CD8-positive, alpha-beta memory T cell (primary cell): ENCODE data around the gene SPATA31D4. TPM values are rescaled to one million over a fixed set of nuclear protein-coding genes. Genes with fewer than 3 reads are reported as not detected.
"Not testable (repeated sequence)": the region's sequence is repeated elsewhere in the genome, so short reads cannot be mapped to it uniquely, and the experiment has no call there.

Experiments
- CTCF ChIA-PET: fragments of 350-600 bp; sonication (Branson Sonifier 250); formaldehyde crosslinking; loops from one replicate; lab custom pipeline; 2021; ENCODE audit warnings: antibody characterized with exemption; lab: Charles Lee
- POLR2A ChIA-PET: fragments of 350-600 bp; sonication (Branson Sonifier 250); formaldehyde crosslinking; loops from one replicate; lab custom pipeline; 2021; ENCODE audit warnings: antibody characterized with exemption; lab: Charles Lee
- DNase-seq, 5 donors: peaks; one replicate each; pipeline versions ENCODE4 v3.0.0 to v3.0.0-alpha.2; 2020 to 2022; ENCODE audit warnings: mixed read lengths in 1 of 5
- H3K27ac ChIP-seq: one replicate; pipeline ENCODE4 v1.7.0; 2013; ENCODE audit warnings: low read depth, mild to moderate bottlenecking, low read length, moderate library complexity
- H3K27me3 ChIP-seq: 2 replicates; pipeline ENCODE4 v1.7.0; 2013; ENCODE audit warnings: low read length, mild to moderate bottlenecking; ENCODE audit not compliant: insufficient read depth, poor library complexity, severe bottlenecking
- H3K36me3 ChIP-seq: 2 replicates; pipeline ENCODE4 v1.7.0; 2013; ENCODE audit warnings: mild to moderate bottlenecking, low read length, moderate library complexity; ENCODE audit not compliant: insufficient read depth
- H3K4me1 ChIP-seq: 2 replicates; pipeline ENCODE4 v1.7.0; 2013; ENCODE audit warnings: mild to moderate bottlenecking, low read length, moderate library complexity; ENCODE audit not compliant: insufficient read depth
- H3K4me3 ChIP-seq: 2 replicates; pipeline ENCODE4 v1.7.0; 2013; ENCODE audit warnings: mild to moderate bottlenecking, low read length
- H3K9me3 ChIP-seq: 2 replicates; pipeline ENCODE4 v1.7.0; 2013; ENCODE audit warnings: mild to moderate bottlenecking, low read length
- H3K27ac Mint-ChIP-seq, 8 donors: one replicate each; pipeline ENCODE4 v1.8.0; 2020 to 2021; ENCODE audit warnings: mixed read lengths in 8 of 8, mild to moderate bottlenecking in 6 of 8, inconsistent platforms in 3 of 8, moderate library complexity in 3 of 8
- H3K27me3 Mint-ChIP-seq, 2 donors: one replicate each; pipeline ENCODE4 v1.8.0; 2020 to 2021; ENCODE audit warnings: mixed read lengths in 2 of 2, mild to moderate bottlenecking in 1 of 2, moderate library complexity in 1 of 2
- H3K36me3 Mint-ChIP-seq, 3 donors: one replicate each; pipeline ENCODE4 v1.8.0; 2020 to 2021; ENCODE audit warnings: mixed read lengths in 3 of 3, inconsistent platforms in 1 of 3, mild to moderate bottlenecking in 1 of 3
- H3K4me1 Mint-ChIP-seq, 3 donors: one replicate each; pipeline ENCODE4 v1.8.0; 2020 to 2021; ENCODE audit warnings: mixed read lengths in 3 of 3, inconsistent platforms in 1 of 3, mild to moderate bottlenecking in 1 of 3
- H3K4me3 Mint-ChIP-seq, 7 donors: one replicate each; pipeline ENCODE4 v1.8.0; 2020 to 2021; ENCODE audit warnings: mixed read lengths in 7 of 7, mild to moderate bottlenecking in 6 of 7, moderate library complexity in 4 of 7, inconsistent platforms in 2 of 7
- H3K9me3 Mint-ChIP-seq, 5 donors: one replicate each; pipeline ENCODE4 v1.8.0; 2020 to 2022; ENCODE audit warnings: mixed read lengths in 5 of 5, mild to moderate bottlenecking in 3 of 5, moderate library complexity in 2 of 5, inconsistent platforms in 1 of 5
- polyA plus RNA-seq: library from polyadenylated mRNA; unstranded; fragments of 300-500 nt; fragmentation: Illumina TruSeq; gene quantifications from one replicate; pipeline ENCODE4 v1.2.3, GENCODE V29; 2021
- total RNA-seq, 2 experiments: library from RNA; stranded (reverse); gene quantifications; one replicate each; pipeline ENCODE4 v1.2.3, GENCODE V29; 2021

The SPATA31D4 gene
- not detected for total RNA-seq
- polyA plus RNA-seq, result not detected

DNA sequence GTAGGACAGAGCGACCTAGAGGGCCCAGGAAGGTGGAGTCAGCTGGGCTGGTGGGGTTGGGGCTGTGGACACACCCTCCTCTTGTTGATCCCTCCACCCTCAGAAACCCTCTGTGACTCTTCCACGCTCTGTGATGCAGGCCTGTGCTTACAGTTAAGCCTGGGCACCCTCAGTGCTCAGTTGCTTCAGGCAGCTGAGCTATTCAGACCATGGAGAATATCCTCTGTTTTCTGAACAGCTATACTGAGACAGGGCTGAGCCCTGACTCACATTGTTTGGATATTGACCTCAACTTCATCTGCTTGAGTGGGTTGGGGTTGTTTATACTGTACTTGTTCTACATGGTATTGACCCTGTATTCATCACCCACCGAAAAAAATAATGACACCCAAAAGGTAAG, at the start of gene SPATA31D4:
TSS of gene SPATA31D4 (plus strand) at position 124 of the 400 bp plus-strand sequence. CDS start at position 210, 86 bp downstream.
- H3K9me3 ChIP-seq, H3K4me1 Mint-ChIP-seq, POLR2A ChIA-PET, H3K27ac Mint-ChIP-seq, H3K27me3 ChIP-seq, DNase-seq, CTCF ChIA-PET, H3K27ac ChIP-seq, H3K4me1 ChIP-seq, H3K36me3 ChIP-seq, H3K36me3 Mint-ChIP-seq, H3K4me3 ChIP-seq, H3K27me3 Mint-ChIP-seq, H3K4me3 Mint-ChIP-seq, H3K9me3 Mint-ChIP-seq: not testable (repeated sequence)

- H3K4me3 Mint-ChIP-seq, result no peak overlapping the region
- H3K36me3 Mint-ChIP-seq, result no peaks in the 10 kb centered on the region
- peaks cover 0 to 4% (median 0%) of the 10 kb centered on the region in 5 donors for H3K9me3 Mint-ChIP-seq
- no peaks in the 10 kb centered on the region for H3K27me3 Mint-ChIP-seq
- no peak for DNase-seq
- POLR2A ChIA-PET, result no interaction called here
- Histone ChIP-seq H3K27ac (no peak overlapping the region), H3K36me3 (no peaks in the 10 kb centered on the region), H3K9me3 (no peaks in the 10 kb centered on the region), H3K4me3 (no peak overlapping the region), H3K4me1 (no peaks in the 10 kb centered on the region), H3K27me3 (no peaks in the 10 kb centered on the region)
- no peaks in the 10 kb centered on the region for H3K4me1 Mint-ChIP-seq
- H3K27ac Mint-ChIP-seq, result no peak overlapping the region
- CTCF ChIA-PET, result no interaction called here
Measured at GRCh38 chr9:81878530-81878929, 49.7 kb upstream of the SPATA31D4 start.

GRCh38 chr9:81879501-81879916, 48.7 kb upstream of the SPATA31D4 start:
- Mint-ChIP-seq H3K36me3 (no peaks in the 10 kb centered on the region), H3K4me3 (no peak overlapping the region), H3K27me3 (no peaks in the 10 kb centered on the region), H3K9me3 (peaks cover 0 to 8% (median 0%) of the 10 kb centered on the region in 5 donors), H3K27ac (no peak overlapping the region), H3K4me1 (no peaks in the 10 kb centered on the region)
- POLR2A ChIA-PET, result no interaction called here
- no peaks in the 10 kb centered on the region for H3K27me3 ChIP-seq
- no peaks in the 10 kb centered on the region for H3K36me3 ChIP-seq
- no peaks in the 10 kb centered on the region for H3K9me3 ChIP-seq
- H3K4me1 ChIP-seq, result no peaks in the 10 kb centered on the region
- H3K27ac ChIP-seq, result no peak overlapping the region
- CTCF ChIA-PET, result no interaction called here
- no peak overlapping the region for H3K4me3 ChIP-seq
- DNase-seq, result no peak

GRCh38 chr9:81885602-81886001, 42.6 kb upstream of the SPATA31D4 start:
- Mint-ChIP-seq H3K4me3 (no peak overlapping the region), H3K27ac (no peak overlapping the region), H3K36me3 (no peaks in the 10 kb centered on the region), H3K27me3 (peaks cover 0 to 2% of the 10 kb centered on the region in 2 donors), H3K4me1 (no peaks in the 10 kb centered on the region), H3K9me3 (peaks cover 0 to 17% (median 0%) of the 10 kb centered on the region in 5 donors)
- Histone ChIP-seq H3K4me3 (no peak overlapping the region), H3K9me3 (no peaks in the 10 kb centered on the region), H3K27me3 (no peaks in the 10 kb centered on the region), H3K27ac (no peak overlapping the region), H3K36me3 (no peaks in the 10 kb centered on the region), H3K4me1 (no peaks in the 10 kb centered on the region)
- ChIA-PET POLR2A (no interaction called here), CTCF (no interaction called here)
- no peak for DNase-seq

DNA sequence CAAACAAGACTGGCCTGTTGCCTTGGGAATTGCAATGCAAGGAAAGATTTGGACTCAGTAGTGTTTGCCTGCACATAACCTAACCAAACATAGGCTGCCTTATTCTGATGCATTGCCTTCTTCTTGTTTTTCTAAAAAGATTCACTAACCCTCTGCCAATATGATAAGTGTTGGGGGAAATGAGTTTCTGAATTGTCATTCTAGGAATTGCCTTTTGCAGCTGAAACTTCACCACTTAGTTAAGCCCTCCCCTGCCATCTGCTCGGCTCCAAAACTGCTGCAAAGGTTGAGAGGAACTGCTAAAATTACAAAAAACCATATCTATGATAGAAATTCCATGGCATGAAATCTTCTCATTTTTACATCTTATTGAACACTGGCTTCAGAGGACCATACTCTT, 41.6 kb upstream of the SPATA31D4 start:
- no peak overlapping the region for H3K27ac Mint-ChIP-seq
- no peak overlapping the region for H3K4me3 Mint-ChIP-seq
- POLR2A ChIA-PET, result no interaction called here
- DNase-seq, result no peak
- H3K36me3 Mint-ChIP-seq, result no peaks in the 10 kb centered on the region
- CTCF ChIA-PET, result no interaction called here
- no peaks in the 10 kb centered on the region for H3K4me1 ChIP-seq
- no peaks in the 10 kb centered on the region for H3K9me3 ChIP-seq
- peaks cover 0 to 2% of the 10 kb centered on the region in 2 donors for H3K27me3 Mint-ChIP-seq
- H3K27me3 ChIP-seq, result no peaks in the 10 kb centered on the region
- H3K27ac ChIP-seq, result no peak overlapping the region
- H3K9me3 Mint-ChIP-seq, result peaks cover 0 to 17% (median 0%) of the 10 kb centered on the region in 5 donors
- no peaks in the 10 kb centered on the region for H3K36me3 ChIP-seq
- no peaks in the 10 kb centered on the region for H3K4me1 Mint-ChIP-seq
- H3K4me3 ChIP-seq, result no peak overlapping the region

GRCh38 chr9:81890104-81890503, 38.1 kb upstream of the SPATA31D4 start:
- H3K4me3 ChIP-seq, result no peak overlapping the region
- peaks cover 0 to 2% of the 10 kb centered on the region in 2 donors for H3K27me3 Mint-ChIP-seq
- DNase-seq, result no peak
- no peaks in the 10 kb centered on the region for H3K4me1 Mint-ChIP-seq
- no peaks in the 10 kb centered on the region for H3K4me1 ChIP-seq
- H3K36me3 ChIP-seq, result no peaks in the 10 kb centered on the region
- H3K9me3 Mint-ChIP-seq, result peaks cover 0 to 9% (median 2%) of the 10 kb centered on the region in 5 donors
- H3K27ac Mint-ChIP-seq, result no peak overlapping the region
- no peak overlapping the region for H3K27ac ChIP-seq
- POLR2A ChIA-PET, result no interaction called here
- CTCF ChIA-PET, result no interaction called here
- no peaks in the 10 kb centered on the region for H3K36me3 Mint-ChIP-seq
- H3K4me3 Mint-ChIP-seq, result no peak overlapping the region
- no peaks in the 10 kb centered on the region for H3K9me3 ChIP-seq
- no peaks in the 10 kb centered on the region for H3K27me3 ChIP-seq

DNA sequence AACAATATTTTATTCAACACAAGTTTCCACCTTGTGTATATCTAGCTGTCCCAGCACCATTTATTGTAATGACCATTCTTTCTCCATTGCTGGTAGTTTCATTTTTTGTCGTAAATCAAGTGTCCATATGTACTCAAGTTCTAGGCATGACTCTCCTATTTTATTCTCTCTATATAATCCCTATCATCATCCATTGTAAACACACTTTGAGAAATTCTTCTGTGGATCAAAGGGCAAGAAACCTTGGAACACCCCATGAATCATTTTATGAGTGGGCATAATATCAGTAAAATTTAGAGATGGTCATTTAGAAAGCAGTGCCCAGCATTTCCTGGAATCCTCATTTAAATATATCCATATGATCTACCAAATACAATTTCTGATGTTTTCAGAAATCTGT, 35.8 kb upstream of the SPATA31D4 start:
- ChIA-PET CTCF (no interaction called here), POLR2A (no interaction called here)
- H3K4me1 Mint-ChIP-seq, result no peaks in the 10 kb centered on the region
- no peak for DNase-seq
- no peaks in the 10 kb centered on the region for H3K36me3 ChIP-seq
- no peak overlapping the region for H3K27ac Mint-ChIP-seq
- H3K4me3 ChIP-seq, result no peak overlapping the region
- H3K9me3 Mint-ChIP-seq, result peaks cover 2 to 15% (median 3%) of the 10 kb centered on the region in 5 donors
- no peaks in the 10 kb centered on the region for H3K36me3 Mint-ChIP-seq
- H3K27me3 ChIP-seq, result no peaks in the 10 kb centered on the region
- no peaks in the 10 kb centered on the region for H3K4me1 ChIP-seq
- H3K27ac ChIP-seq, result no peak overlapping the region
- peaks cover 0 to 2% of the 10 kb centered on the region in 2 donors for H3K27me3 Mint-ChIP-seq
- no peak overlapping the region for H3K4me3 Mint-ChIP-seq
- H3K9me3 ChIP-seq, result no peaks in the 10 kb centered on the region

GRCh38 chr9:81893929-81894328, 34.3 kb upstream of the SPATA31D4 start:
- Histone ChIP-seq H3K27ac (no peak overlapping the region), H3K9me3 (no peaks in the 10 kb centered on the region), H3K36me3 (no peaks in the 10 kb centered on the region), H3K4me1 (no peaks in the 10 kb centered on the region), H3K27me3 (no peaks in the 10 kb centered on the region), H3K4me3 (no peak overlapping the region)
- no peaks in the 10 kb centered on the region for H3K36me3 Mint-ChIP-seq
- H3K4me1 Mint-ChIP-seq, result no peaks in the 10 kb centered on the region
- peaks cover 2 to 18% (median 4%) of the 10 kb centered on the region in 5 donors for H3K9me3 Mint-ChIP-seq
- DNase-seq, result no peak
- POLR2A ChIA-PET, result no interaction called here
- CTCF ChIA-PET, result no interaction called here
- no peak overlapping the region for H3K27ac Mint-ChIP-seq
- H3K4me3 Mint-ChIP-seq, result no peak overlapping the region
- H3K27me3 Mint-ChIP-seq, result peaks cover 0 to 2% of the 10 kb centered on the region in 2 donors
